ENCODE results near the gene MOSPD3. TPM values are rescaled to one million over a fixed set of nuclear protein-coding genes. Genes with fewer than 3 reads are reported as not detected.

The MOSPD3 gene
- total RNA-seq, 1 experiment from 2014 or later: 16.7 TPM

- no peak within 1 kb of the TSS for H3K27ac Mint-ChIP-seq
Observed at GRCh38 chr7:100641463-100641859, 29.1 kb downstream of the MOSPD3 start, which contains the start of gene TFR2. TFR2 (minus strand) TSS chr7:100641552; CDS start chr7:100641509, 43 bp downstream.

More at GRCh38 chr7:100641463-100641859, 29.1 kb downstream of the MOSPD3 start, which contains the start of gene TFR2:
- no peak within 1 kb of the TSS for H2BK120ac ChIP-seq (ENCODE audit: low read depth, low read length, poor library complexity, severe bottlenecking)
- H3K18ac ChIP-seq (ENCODE audit: insufficient read length, low read depth, low read length): no peak within 1 kb of the TSS
- no peak within 1 kb of the TSS for H4K8ac ChIP-seq (replicated peaks; ENCODE audit: insufficient read length, low read depth, low read length)
- peaks cover 15% of the 10 kb centered on the region for H3K27me3 Mint-ChIP-seq (ENCODE audit: low read depth)
- H3K23me2 ChIP-seq (ENCODE audit: insufficient read length, low read depth, low read length, poor library complexity, severe bottlenecking): no peaks in the 10 kb centered on the region
- no peak within 1 kb of the TSS for H3K56ac ChIP-seq (ENCODE audit: insufficient read length, low read depth, low read length)
- H3K4ac ChIP-seq (ENCODE audit: low read depth, low read length): no peak within 1 kb of the TSS
- no peaks in the 10 kb centered on the region for H3K79me1 ChIP-seq (ENCODE audit: insufficient read depth, low read depth, low read length, poor library complexity, severe bottlenecking)
- no peak within 1 kb of the TSS for H2AK5ac ChIP-seq (ENCODE audit: insufficient read length, low read length)
- H3K4me2 ChIP-seq (ENCODE audit: insufficient read depth, insufficient read length, low read length): no peak within 1 kb of the TSS
- no peak within 1 kb of the TSS; the same call in 1 of the 2 replicates for H3K14ac ChIP-seq (ENCODE audit: insufficient read depth, low read length)
- peaks cover 6 to 37% of the 10 kb centered on the region in 2 experiments for H3K4me1 Mint-ChIP-seq
- no peaks in the 10 kb centered on the region for H3K4me1 ChIP-seq (ENCODE audit: insufficient read depth, low read length)
- no peaks in the 10 kb centered on the region for H3K36me3 Mint-ChIP-seq (ENCODE audit: insufficient read depth in 1 of 3, low read depth in 3 of 3)
- no peaks in the 10 kb centered on the region for H3K9me3 ChIP-seq (ENCODE audit: control insufficient read depth, low read depth, low read length)
- no peak within 1 kb of the TSS; a peak in 1 of 5 replicates for H3K4me3 Mint-ChIP-seq
- no peak within 1 kb of the TSS for H3T11ph ChIP-seq (ENCODE audit: low read length)
- H3K9ac ChIP-seq (ENCODE audit: extremely low read depth, insufficient read length, low read length): no peak within 1 kb of the TSS
- no peaks in the 10 kb centered on the region for H4K20me1 ChIP-seq (ENCODE audit: control insufficient read depth, insufficient read depth, insufficient read length)
- no peak for TF ChIP-seq CTCF (conservative IDR thresholded peaks at IDR 0.05)
- no peaks in the 10 kb centered on the region; a peak in 1 of 5 replicates for H3K9me3 Mint-ChIP-seq
- H4K91ac ChIP-seq (ENCODE audit: insufficient read length, low read depth, low read length): no peak within 1 kb of the TSS
- WGBS (ENCODE audit: extremely low coverage, insufficient read length, low lambda C conversion rate): no CpG with 5 or more reads among the region's 10 CpGs
- no peak within 1 kb of the TSS for H3K23ac ChIP-seq (ENCODE audit: insufficient read length, low read depth, low read length)
- no peaks in the 10 kb centered on the region for H3K79me2 ChIP-seq (ENCODE audit: insufficient read depth, low read length)
- no peak within 1 kb of the TSS for H4K5ac ChIP-seq (ENCODE audit: insufficient read length, low read depth, low read length)
- no peak within 1 kb of the TSS for H2BK5ac ChIP-seq (ENCODE audit: insufficient read length, low read length)
- H2BK15ac ChIP-seq (ENCODE audit: low read depth, low read length): no peak within 1 kb of the TSS
- H3K27ac ChIP-seq (ENCODE audit: insufficient read length, low read depth, low read length): no peak within 1 kb of the TSS
- DNase-seq: no peak
- H2BK12ac ChIP-seq (ENCODE audit: insufficient read length, low read depth, low read length): no peak within 1 kb of the TSS
- H2AFZ ChIP-seq (ENCODE audit: low read length): no peak within 1 kb of the TSS
- no peak within 1 kb of the TSS for H2BK20ac ChIP-seq (ENCODE audit: low read depth, low read length, poor library complexity, severe bottlenecking)
- H3K27me3 ChIP-seq (ENCODE audit: insufficient read depth, low read length): no peaks in the 10 kb centered on the region
